ENCODE measurements around the gene KIF24.
"Not testable (repeated sequence)": the region's sequence is repeated elsewhere in the genome, so short reads cannot be mapped to it uniquely, and the experiment has no call there.

The KIF24 gene

DNA sequence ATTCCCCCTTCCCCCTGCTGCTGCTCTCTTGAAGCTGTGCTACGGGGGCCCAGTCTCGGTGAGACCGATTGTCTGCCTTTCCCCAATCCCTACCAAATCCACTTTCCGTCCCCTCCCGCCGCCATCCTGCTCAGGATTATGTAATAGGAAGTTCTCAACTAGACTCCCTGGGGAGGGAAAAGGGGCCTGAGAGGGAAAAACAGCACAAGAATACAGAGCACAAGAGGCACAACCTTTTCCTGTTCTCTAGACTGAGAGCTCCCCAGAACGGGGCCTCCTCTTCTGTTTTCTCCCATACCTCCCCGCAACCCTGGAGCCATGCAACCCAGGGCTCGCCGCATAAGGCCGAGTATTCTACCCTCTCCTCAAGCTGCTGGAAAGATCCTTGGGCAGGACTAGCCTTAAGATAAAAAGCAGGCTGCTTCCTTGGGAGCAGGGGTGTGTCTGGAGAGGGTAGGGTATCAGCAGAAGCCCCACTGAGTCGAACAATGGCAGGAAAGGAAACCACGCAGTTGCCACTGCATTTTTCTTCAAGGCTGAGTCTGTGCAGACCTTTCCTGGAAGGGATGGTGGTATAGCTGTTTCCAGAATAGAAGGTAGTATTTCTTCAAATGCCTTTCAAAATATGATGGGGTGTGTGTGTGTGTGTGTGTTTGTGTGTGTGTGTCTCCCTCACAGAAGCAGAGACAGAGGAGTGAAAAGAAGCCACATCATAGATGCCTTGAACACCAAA is 34.7 kb upstream of the KIF24 start:
- H3K36me3 ChIP-seq (ENCODE audit: control insufficient read depth in 4 of 4, insufficient read depth in 4 of 4, low read length in 3 of 4) = peaks cover 0 to 3% (median 0%) of the 10 kb centered on the region in 4 experiments
- POLR2A ChIA-PET = no interaction called here
- no peak overlapping the region for H3K27ac ChIP-seq (ENCODE audit: insufficient read depth in 1 of 2, low read depth in 1 of 2, low read length in 2 of 2, poor library complexity in 1 of 2, severe bottlenecking in 2 of 2)
- CTCF ChIA-PET = interaction anchor here (0.9 to 1.5 kb wide), 3 partner anchors 9 to 17 kb away, joined by 3 to 4 read pairs (median 3); no protein-coding TSS in a partner anchor
- peak in 1 of 3 donors; percentile 10 for DNase-seq
- peaks cover 0 to 2% (median 0%) of the 10 kb centered on the region in 5 experiments for H3K9me3 ChIP-seq (ENCODE audit: control extremely low read depth in 1 of 5, control insufficient read depth in 4 of 5, insufficient read depth in 2 of 5, low read depth in 1 of 5, low read length in 4 of 5)
- no peaks in the 10 kb centered on the region for H3K27me3 ChIP-seq (replicated peaks in 2 of 5; ENCODE audit: control insufficient read depth in 4 of 5, insufficient read depth in 5 of 5, low read length in 4 of 5)
- peak overlapping the region in 3 of 7 experiments; percentile 13 to 33 (median 25) for H3K4me3 ChIP-seq (ENCODE audit: control insufficient read depth in 1 of 7, extremely low read depth in 1 of 7, insufficient read depth in 4 of 7, low read depth in 2 of 7, low read length in 6 of 7)
- 9% methylated on average over 3 of the region's 13 CpGs for WGBS (ENCODE audit: insufficient coverage)
- H3K4me1 ChIP-seq (ENCODE audit: control extremely low read depth in 1 of 4, control insufficient read depth in 4 of 4, insufficient read depth in 4 of 4, low read length in 3 of 4) = peaks cover 0 to 10% (median 7%) of the 10 kb centered on the region in 4 experiments

DNA sequence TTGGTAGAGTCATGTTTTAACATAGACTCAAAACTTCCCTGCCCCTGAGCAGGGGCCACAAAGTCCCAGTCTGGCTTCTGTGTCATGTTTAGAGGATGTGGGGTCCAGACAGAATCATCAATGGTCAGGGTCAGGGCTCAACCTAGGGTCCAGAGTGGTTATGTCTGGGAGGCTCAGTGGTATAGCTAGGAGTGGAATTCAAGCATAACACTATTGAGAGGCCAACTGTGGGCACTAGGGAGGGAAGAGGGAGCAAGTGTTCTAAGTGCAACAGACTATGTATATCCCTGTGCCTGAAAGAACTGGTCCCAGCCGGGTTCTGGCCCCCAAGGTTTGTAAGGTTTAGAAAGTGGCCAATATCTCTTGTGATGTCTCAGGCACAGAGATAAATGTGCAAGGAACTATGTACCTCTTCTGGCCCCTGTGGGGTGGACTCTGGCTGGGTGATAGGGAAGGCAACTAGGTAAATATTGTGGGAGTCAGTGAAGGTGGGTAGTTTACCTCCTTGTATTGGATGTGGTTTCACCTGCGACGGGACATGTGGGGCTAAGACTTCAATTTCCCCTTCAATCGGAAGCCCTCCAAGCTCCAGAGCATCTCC is 33.6 kb upstream of the KIF24 start:
- Histone ChIP-seq H3K4me1 (ENCODE audit: control extremely low read depth in 1 of 4, control insufficient read depth in 4 of 4, insufficient read depth in 4 of 4, low read length in 3 of 4) (peaks cover 0 to 10% (median 7%) of the 10 kb centered on the region in 4 experiments), H3K27ac (ENCODE audit: insufficient read depth in 1 of 2, low read depth in 1 of 2, low read length in 2 of 2, poor library complexity in 1 of 2, severe bottlenecking in 2 of 2) (no peak overlapping the region), H3K27me3 (replicated peaks in 2 of 5; ENCODE audit: control insufficient read depth in 4 of 5, insufficient read depth in 5 of 5, low read length in 4 of 5) (no peaks in the 10 kb centered on the region), H3K4me3 (ENCODE audit: control insufficient read depth in 1 of 7, extremely low read depth in 1 of 7, insufficient read depth in 4 of 7, low read depth in 2 of 7, low read length in 6 of 7) (no peak overlapping the region), H3K9me3 (ENCODE audit: control extremely low read depth in 1 of 5, control insufficient read depth in 4 of 5, insufficient read depth in 2 of 5, low read depth in 1 of 5, low read length in 4 of 5) (peaks cover 0 to 3% (median 0%) of the 10 kb centered on the region in 5 experiments), H3K36me3 (ENCODE audit: control insufficient read depth in 4 of 4, insufficient read depth in 4 of 4, low read length in 3 of 4) (peaks cover 0 to under 1% (median 0%) of the 10 kb centered on the region in 4 experiments)
- POLR2A ChIA-PET = no interaction called here
- 100% methylated on average over 2 of the region's 4 CpGs for WGBS (ENCODE audit: insufficient coverage)
- DNase-seq = no peak
- CTCF ChIA-PET = interaction anchor here (1.3 kb wide), 1 partner anchor 11 kb away, joined by 4 read pairs; no protein-coding TSS in a partner anchor

DNA sequence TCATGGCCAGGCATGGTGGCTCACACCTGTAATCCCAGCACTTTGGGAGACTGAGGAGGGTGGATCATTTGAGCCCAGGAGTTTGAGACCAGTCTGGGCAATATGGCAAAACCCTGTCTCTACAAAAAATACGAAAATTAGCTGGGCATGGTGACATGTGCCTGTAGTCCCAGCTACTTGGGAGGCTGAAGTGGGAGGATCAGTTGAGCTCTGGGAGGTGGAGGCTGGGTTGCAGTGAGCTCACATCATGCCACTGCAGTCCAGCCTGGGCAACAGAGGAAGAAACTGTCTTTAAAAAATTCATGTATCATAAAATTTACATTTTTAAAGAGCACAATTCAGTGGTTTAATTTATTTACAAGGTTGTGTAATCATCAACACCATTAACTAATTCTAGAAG is 23.9 kb upstream of the KIF24 start:
- 100% methylated on average over 1 of the region's 1 CpG for whole genome bisulfite sequencing (ENCODE audit: insufficient coverage)
- DNase-seq; POLR2A ChIA-PET; H3K4me1 ChIP-seq (ENCODE audit: control extremely low read depth in 1 of 4, control insufficient read depth in 4 of 4, insufficient read depth in 4 of 4, low read length in 3 of 4); H3K36me3 ChIP-seq (ENCODE audit: control insufficient read depth in 4 of 4, insufficient read depth in 4 of 4, low read length in 3 of 4); H3K27ac ChIP-seq (ENCODE audit: insufficient read depth in 1 of 2, low read depth in 1 of 2, low read length in 2 of 2, poor library complexity in 1 of 2, severe bottlenecking in 2 of 2); H3K4me3 ChIP-seq (ENCODE audit: control insufficient read depth in 1 of 7, extremely low read depth in 1 of 7, insufficient read depth in 4 of 7, low read depth in 2 of 7, low read length in 6 of 7); H3K27me3 ChIP-seq (replicated peaks in 2 of 5; ENCODE audit: control insufficient read depth in 4 of 5, insufficient read depth in 5 of 5, low read length in 4 of 5): not testable (repeated sequence)
- CTCF ChIA-PET = interaction anchor here (0.7 kb wide), 1 partner anchor 26 kb away, joined by 3 read pairs; no protein-coding TSS in a partner anchor
- H3K9me3 ChIP-seq (ENCODE audit: control extremely low read depth in 1 of 5, control insufficient read depth in 4 of 5, insufficient read depth in 2 of 5, low read depth in 1 of 5, low read length in 4 of 5) = peaks cover 0 to 24% (median 2%) of the 10 kb centered on the region in 5 experiments

DNA sequence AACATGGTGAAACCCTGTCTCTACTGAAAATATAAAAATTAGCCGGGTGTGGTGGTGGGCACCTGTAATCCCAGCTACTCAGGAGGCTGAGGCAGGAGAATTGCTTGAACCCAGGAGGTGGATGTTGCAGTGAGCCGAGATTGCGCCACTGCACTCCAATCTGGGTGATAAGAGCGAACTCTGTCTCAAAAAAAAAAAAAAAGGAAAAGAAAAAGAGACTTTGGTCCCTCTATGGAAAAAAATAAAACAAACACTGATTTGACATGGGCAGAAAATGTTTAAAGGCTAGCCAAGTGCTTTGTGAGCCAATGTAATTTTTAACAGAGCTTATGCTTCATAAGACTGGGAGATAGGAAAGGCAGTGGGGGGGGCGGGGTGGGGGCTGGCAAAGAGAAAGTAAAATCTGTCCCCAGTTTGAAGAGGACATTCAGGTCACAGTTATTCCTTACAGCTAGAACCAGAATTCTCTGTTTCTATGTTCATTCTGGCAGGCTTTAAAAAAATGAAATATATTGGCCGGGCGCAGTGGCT is 23.1 kb upstream of the KIF24 start:
- H3K36me3 ChIP-seq (ENCODE audit: control insufficient read depth in 4 of 4, insufficient read depth in 4 of 4, low read length in 3 of 4); H3K4me1 ChIP-seq (ENCODE audit: control extremely low read depth in 1 of 4, control insufficient read depth in 4 of 4, insufficient read depth in 4 of 4, low read length in 3 of 4); DNase-seq; H3K27ac ChIP-seq (ENCODE audit: insufficient read depth in 1 of 2, low read depth in 1 of 2, low read length in 2 of 2, poor library complexity in 1 of 2, severe bottlenecking in 2 of 2); H3K4me3 ChIP-seq (ENCODE audit: control insufficient read depth in 1 of 7, extremely low read depth in 1 of 7, insufficient read depth in 4 of 7, low read depth in 2 of 7, low read length in 6 of 7); POLR2A ChIA-PET; H3K27me3 ChIP-seq (replicated peaks in 2 of 5; ENCODE audit: control insufficient read depth in 4 of 5, insufficient read depth in 5 of 5, low read length in 4 of 5): not testable (repeated sequence)
- CTCF ChIA-PET = interaction anchor here (0.7 kb wide), 1 partner anchor 27 kb away, joined by 3 read pairs; no protein-coding TSS in a partner anchor
- peaks cover 0 to 17% (median 2%) of the 10 kb centered on the region in 5 experiments for H3K9me3 ChIP-seq (ENCODE audit: control extremely low read depth in 1 of 5, control insufficient read depth in 4 of 5, insufficient read depth in 2 of 5, low read depth in 1 of 5, low read length in 4 of 5)
- WGBS (ENCODE audit: insufficient coverage) = 96% methylated on average over 6 of the region's 7 CpGs

DNA sequence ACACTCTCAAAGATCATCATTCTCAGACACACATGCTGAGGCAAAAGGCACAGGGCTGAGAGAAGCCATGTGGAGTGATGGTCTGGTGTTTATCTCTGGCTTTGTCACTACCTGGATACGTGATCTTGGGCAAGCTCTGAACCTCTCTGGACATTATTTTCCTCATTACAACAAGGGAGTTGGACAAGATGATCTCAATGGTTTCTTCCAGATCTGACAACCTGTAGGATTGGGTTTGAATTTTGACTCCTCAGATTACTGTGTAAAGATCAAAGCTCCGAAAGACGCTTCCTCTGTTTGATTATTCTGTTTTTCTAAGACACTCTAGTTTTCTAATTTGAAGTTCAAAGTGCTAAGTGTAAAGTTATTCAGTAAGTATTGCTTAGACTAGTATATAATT is 20.3 kb upstream of the KIF24 start:
- ChIA-PET CTCF (interaction anchor here (3.0 kb wide), 1 partner anchor 14 kb away, joined by 10 read pairs; no protein-coding TSS in a partner anchor), POLR2A (no interaction called here)
- Histone ChIP-seq H3K9me3 (ENCODE audit: control extremely low read depth in 1 of 5, control insufficient read depth in 4 of 5, insufficient read depth in 2 of 5, low read depth in 1 of 5, low read length in 4 of 5) (no peaks in the 10 kb centered on the region), H3K4me1 (ENCODE audit: control extremely low read depth in 1 of 4, control insufficient read depth in 4 of 4, insufficient read depth in 4 of 4, low read length in 3 of 4) (no peaks in the 10 kb centered on the region), H3K4me3 (ENCODE audit: control insufficient read depth in 1 of 7, extremely low read depth in 1 of 7, insufficient read depth in 4 of 7, low read depth in 2 of 7, low read length in 6 of 7) (no peak overlapping the region), H3K36me3 (ENCODE audit: control insufficient read depth in 4 of 4, insufficient read depth in 4 of 4, low read length in 3 of 4) (peaks cover 0 to 8% (median 0%) of the 10 kb centered on the region in 4 experiments), H3K27ac (ENCODE audit: insufficient read depth in 1 of 2, low read depth in 1 of 2, low read length in 2 of 2, poor library complexity in 1 of 2, severe bottlenecking in 2 of 2) (no peak overlapping the region), H3K27me3 (replicated peaks in 2 of 5; ENCODE audit: control insufficient read depth in 4 of 5, insufficient read depth in 5 of 5, low read length in 4 of 5) (no peaks in the 10 kb centered on the region)
- no CpG with 5 or more reads among the region's 3 CpGs for WGBS (ENCODE audit: insufficient coverage)
- no peak for DNase-seq

DNA sequence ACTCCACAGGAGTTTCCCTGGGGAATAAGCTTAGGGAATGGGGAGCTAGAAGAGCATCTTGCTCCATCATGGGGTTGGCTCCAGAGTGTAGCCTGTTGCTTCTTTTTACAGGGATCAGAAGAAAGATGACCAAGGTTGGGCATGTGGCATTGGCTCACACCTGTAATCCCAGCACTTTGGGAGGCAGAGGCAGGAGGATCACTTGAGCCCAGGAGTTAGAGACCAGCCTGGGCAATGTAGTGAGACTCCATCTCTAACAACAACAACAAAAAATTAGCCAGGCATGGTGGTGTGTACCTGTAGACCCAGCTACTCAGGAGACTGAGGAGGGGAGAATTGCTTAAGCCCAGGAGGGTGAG is 18.7 kb upstream of the KIF24 start:
- POLR2A ChIA-PET = no interaction called here
- CTCF ChIA-PET = interaction anchor here (1.8 kb wide), 2 partner anchors 15 to 31 kb away, joined by 5 to 9 read pairs; no protein-coding TSS in a partner anchor
- no peak for DNase-seq
- Histone ChIP-seq H3K27ac (ENCODE audit: insufficient read depth in 1 of 2, low read depth in 1 of 2, low read length in 2 of 2, poor library complexity in 1 of 2, severe bottlenecking in 2 of 2) (no peak overlapping the region), H3K4me1 (ENCODE audit: control extremely low read depth in 1 of 4, control insufficient read depth in 4 of 4, insufficient read depth in 4 of 4, low read length in 3 of 4) (no peaks in the 10 kb centered on the region), H3K9me3 (ENCODE audit: control extremely low read depth in 1 of 5, control insufficient read depth in 4 of 5, insufficient read depth in 2 of 5, low read depth in 1 of 5, low read length in 4 of 5) (no peaks in the 10 kb centered on the region), H3K4me3 (ENCODE audit: control insufficient read depth in 1 of 7, extremely low read depth in 1 of 7, insufficient read depth in 4 of 7, low read depth in 2 of 7, low read length in 6 of 7) (no peak overlapping the region), H3K36me3 (ENCODE audit: control insufficient read depth in 4 of 4, insufficient read depth in 4 of 4, low read length in 3 of 4) (peaks cover 0 to 22% (median 7%) of the 10 kb centered on the region in 4 experiments), H3K27me3 (replicated peaks in 2 of 5; ENCODE audit: control insufficient read depth in 4 of 5, insufficient read depth in 5 of 5, low read length in 4 of 5) (no peaks in the 10 kb centered on the region)
